HG02642 (cell line): ENCODE data around the gene SSH3.

Experiments used
- ATAC-seq: cut with Tn5 transposase; IDR thresholded peaks from one replicate; pipeline ENCODE4 v1.9.1; 2021; ENCODE audit warnings: mild to moderate bottlenecking; ENCODE audit not compliant: unreplicated experiment, poor library complexity

The SSH3 gene

DNA sequence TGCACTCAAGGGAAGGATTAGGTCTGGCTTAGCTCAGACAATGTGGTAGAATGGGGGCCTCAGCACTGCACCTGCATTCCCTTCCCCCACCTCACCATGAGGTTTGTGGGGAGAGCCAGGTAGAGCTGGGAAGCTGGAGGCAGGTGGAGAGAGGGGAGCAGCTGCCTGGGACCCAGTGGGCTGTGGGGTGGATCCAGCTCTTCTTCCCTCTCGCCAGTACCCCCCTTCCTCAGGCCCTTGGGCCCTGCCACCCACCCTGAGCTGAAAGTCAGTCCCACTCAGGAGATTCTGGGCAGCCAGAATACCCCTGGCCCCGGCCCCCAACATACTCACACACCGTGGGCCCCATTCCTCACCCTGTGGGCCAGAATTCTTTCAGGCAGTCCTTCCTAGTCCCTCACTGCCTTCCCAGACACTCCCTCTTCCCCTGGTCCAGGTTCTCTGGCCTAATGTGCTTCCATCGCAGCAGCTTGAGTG lies 53.1 kb downstream of the SSH3 start:
- no peak for ATAC-seq

DNA sequence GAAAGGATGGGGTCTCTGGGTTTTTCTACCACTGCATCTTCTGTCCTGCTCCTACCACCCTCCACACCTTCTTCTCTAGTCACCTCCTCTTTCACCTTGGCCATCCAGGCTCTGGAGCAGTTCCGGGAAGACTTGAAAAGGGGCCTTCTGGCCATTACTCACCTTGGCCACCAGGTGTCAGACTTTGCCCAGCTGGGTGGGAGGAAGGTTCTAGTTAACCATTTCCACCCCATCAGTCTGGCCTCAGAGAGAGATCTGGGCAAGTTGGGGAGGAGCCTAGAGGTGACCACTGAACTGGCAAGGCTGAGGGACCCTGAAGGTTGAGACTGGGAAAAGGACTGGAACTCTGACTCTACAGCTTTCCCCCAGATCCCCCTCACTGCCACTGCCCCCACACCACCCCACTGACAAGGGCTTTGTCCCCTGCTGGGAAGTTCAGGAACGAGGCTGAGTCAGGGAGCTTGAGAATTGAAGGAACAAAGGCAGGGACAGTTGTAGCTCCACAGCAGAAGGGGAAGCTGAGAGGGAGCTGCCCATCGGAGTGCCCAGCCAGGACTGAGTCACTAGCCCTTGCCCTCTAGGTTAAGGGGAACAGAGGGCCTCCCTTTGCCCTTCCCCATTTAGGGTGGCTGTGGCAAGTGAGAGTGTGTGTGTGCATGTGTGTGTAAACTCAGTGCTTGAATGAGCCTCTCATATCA lies 53.7 kb downstream of the SSH3 start:
- no peak for ATAC-seq

- no peak for ATAC-seq
Observed at GRCh38 chr11:67357831-67358670, 54.7 kb downstream of the SSH3 start.
